Mesenchymal stem cell (in vitro differentiated cells and primary cell): ENCODE results near the gene SSH2. TPM values are rescaled to one million over a fixed set of nuclear protein-coding genes. Genes with fewer than 3 reads are reported as not detected.

ENCODE experiments used
- DNase-seq: peaks from one replicate; pipeline ENCODE4 v3.0.0-alpha.2; 2013
- H2AFZ ChIP-seq: one replicate; pipeline ENCODE4 v1.6.1; 2013; ENCODE audit warnings: low read depth, mild to moderate bottlenecking, control low read depth, inconsistent platforms, low read length, moderate library complexity
- H2AK5ac ChIP-seq: 2 replicates; pipeline ENCODE4 v1.6.1; 2013; ENCODE audit warnings: low read length, moderate library complexity, mild to moderate bottlenecking, inconsistent platforms; ENCODE audit not compliant: severe bottlenecking
- H2BK120ac ChIP-seq: one replicate; pipeline ENCODE4 v1.6.1; 2013; ENCODE audit warnings: low read depth, mild to moderate bottlenecking, inconsistent platforms, low read length, moderate library complexity
- H2BK12ac ChIP-seq, 2 experiments: one replicate each; pipeline ENCODE4 v1.6.1; 2013; ENCODE audit warnings: inconsistent platforms in 2 of 2, low read length in 2 of 2, mild to moderate bottlenecking in 2 of 2, moderate library complexity in 2 of 2, control low read depth in 1 of 2
- H2BK15ac ChIP-seq: one replicate; pipeline ENCODE4 v1.6.1; 2013; ENCODE audit warnings: mild to moderate bottlenecking, low read depth, inconsistent platforms; ENCODE audit not compliant: poor library complexity, severe bottlenecking
- H2BK5ac ChIP-seq: 2 replicates; pipeline ENCODE4 v1.6.1; 2013; ENCODE audit warnings: low read depth, mild to moderate bottlenecking, low read length, control low read depth, inconsistent platforms; ENCODE audit not compliant: poor library complexity, severe bottlenecking
- H3K14ac ChIP-seq, 2 experiments: one replicate each; pipeline ENCODE4 v1.6.1; 2013; ENCODE audit warnings: inconsistent platforms in 2 of 2, low read length in 2 of 2, control low read depth in 1 of 2, mild to moderate bottlenecking in 1 of 2, moderate library complexity in 1 of 2
- H3K18ac ChIP-seq, 2 experiments: one replicate each; pipeline ENCODE4 v1.6.1; 2013; ENCODE audit warnings: inconsistent platforms in 2 of 2, low read length in 2 of 2, control low read depth in 1 of 2, low read depth in 1 of 2, mild to moderate bottlenecking in 1 of 2
- H3K23ac ChIP-seq, 2 experiments: one replicate each; pipeline ENCODE4 v1.6.1; 2013; ENCODE audit warnings: inconsistent platforms in 2 of 2, low read length in 2 of 2, mild to moderate bottlenecking in 2 of 2, moderate library complexity in 2 of 2, control low read depth in 1 of 2
- H3K27ac ChIP-seq: 2 replicates; pipeline ENCODE4 v1.5.1; 2013; ENCODE audit warnings: mild to moderate bottlenecking, moderate library complexity, low read length, control low read depth, inconsistent platforms; ENCODE audit not compliant: poor library complexity, severe bottlenecking
- H3K27me3 ChIP-seq, 2 experiments: 2 replicates each; pipeline versions ENCODE4 v1.6.1 to v1.7.0; 2013; ENCODE audit warnings: low read length in 2 of 2, mild to moderate bottlenecking in 2 of 2, moderate library complexity in 2 of 2, control low read depth in 1 of 2, inconsistent platforms in 1 of 2; ENCODE audit not compliant: control insufficient read depth in 1 of 2, insufficient read depth in 1 of 2
- H3K36me3 ChIP-seq, 2 experiments: 2 replicates each; pipeline versions ENCODE4 v1.6.1 to v1.7.0; 2013; ENCODE audit warnings: low read length in 2 of 2, control low read depth in 1 of 2, inconsistent platforms in 1 of 2, low read depth in 1 of 2, mild to moderate bottlenecking in 1 of 2; ENCODE audit not compliant: insufficient read depth in 2 of 2, control insufficient read depth in 1 of 2
- H3K4ac ChIP-seq, 2 experiments: one replicate each; pipeline ENCODE4 v1.6.1; 2013; ENCODE audit warnings: inconsistent platforms in 2 of 2, low read length in 2 of 2, mild to moderate bottlenecking in 2 of 2, moderate library complexity in 2 of 2, control low read depth in 1 of 2, low read depth in 1 of 2
- H3K4me1 ChIP-seq: 2 replicates; pipeline ENCODE4 v1.6.1; 2013; ENCODE audit warnings: low read depth, low read length, control low read depth; ENCODE audit not compliant: control insufficient read depth, insufficient read depth
- H3K4me2 ChIP-seq: 2 replicates; pipeline ENCODE4 v1.6.1; 2013; ENCODE audit warnings: low read length, mild to moderate bottlenecking, inconsistent platforms; ENCODE audit not compliant: poor library complexity, severe bottlenecking
- H3K4me3 ChIP-seq, 2 experiments: 2 replicates each; pipeline versions ENCODE4 v1.5.1 to v1.7.0; 2013; ENCODE audit warnings: low read length in 2 of 2, mild to moderate bottlenecking in 2 of 2, control low read depth in 1 of 2, low read depth in 1 of 2; ENCODE audit not compliant: insufficient read depth in 1 of 2
- H3K79me1 ChIP-seq: replicated peaks from 2 replicates; pipeline ENCODE4 v1.6.1; 2013; ENCODE audit warnings: mild to moderate bottlenecking, control low read depth, low read length, inconsistent platforms; ENCODE audit not compliant: poor library complexity, severe bottlenecking
- H3K9ac ChIP-seq: 2 replicates; pipeline ENCODE4 v1.7.0; 2013; ENCODE audit warnings: mild to moderate bottlenecking, low read length, moderate library complexity
- H3K9me3 ChIP-seq: 2 replicates; pipeline ENCODE4 v1.7.0; 2013; ENCODE audit warnings: mild to moderate bottlenecking, low read length; ENCODE audit not compliant: control insufficient read depth
- H4K8ac ChIP-seq: one replicate; pipeline ENCODE4 v1.6.1; 2013; ENCODE audit warnings: inconsistent platforms, mild to moderate bottlenecking, low read length, moderate library complexity
- H4K91ac ChIP-seq: one replicate; pipeline ENCODE4 v1.6.1; 2013; ENCODE audit warnings: mild to moderate bottlenecking, low read length, inconsistent platforms
- WGBS: methylation state at CpG from one replicate; pipeline ENCODE4 v1.1.7; 2013; ENCODE audit warnings: mixed read lengths; 5-methylcytosine and 5-hydroxymethylcytosine counted together
- small RNA-seq: library from polyadenylated mRNA; stranded (forward); fragments of <200 nt; extraction: miRNeasy Mini kit (QIAGEN cat#:217004); gene quantifications from one replicate; pipeline ENCODE3, GENCODE V24; 2013; ENCODE audit warnings: low read depth

SSH2 gene

GRCh38 chr17:29577001-29577370 is 353.0 kb downstream of the SSH2 start:
- peaks cover 21% of the 10 kb centered on the region for H3K4me1 ChIP-seq
- no peak overlapping the region for H2AFZ ChIP-seq
- no peak overlapping the region for H3K4ac ChIP-seq
- peaks cover 42% of the 10 kb centered on the region for H3K79me1 ChIP-seq
- H2BK5ac ChIP-seq, result no peak overlapping the region
- WGBS, result over 99% methylated on average over 9 of the region's 9 CpGs
- H3K27me3 ChIP-seq, result no peaks in the 10 kb centered on the region
- no peak overlapping the region for H3K18ac ChIP-seq
- H2AK5ac ChIP-seq, result no peak overlapping the region
- H4K91ac ChIP-seq, result no peak overlapping the region
- no peak overlapping the region for H3K9ac ChIP-seq
- H3K36me3 ChIP-seq, result peaks cover 84 to 97% of the 10 kb centered on the region in 2 experiments
- no peaks in the 10 kb centered on the region for H3K9me3 ChIP-seq
- no peak for DNase-seq
- H4K8ac ChIP-seq, result no peak overlapping the region
- no peak overlapping the region for H2BK15ac ChIP-seq
- no peak overlapping the region for H3K14ac ChIP-seq
- H2BK120ac ChIP-seq, result no peak overlapping the region
- no peak overlapping the region for H3K4me3 ChIP-seq
- no peak overlapping the region for H3K27ac ChIP-seq
- no peak overlapping the region for H2BK12ac ChIP-seq
- no peak overlapping the region for H3K23ac ChIP-seq
- no peak overlapping the region for H3K4me2 ChIP-seq

GRCh38 chr17:29576214-29577000 is 353.6 kb downstream of the SSH2 start:
- Histone ChIP-seq H3K9ac (no peak overlapping the region), H3K4me3 (no peak overlapping the region), H3K14ac (no peak overlapping the region), H2BK15ac (no peak overlapping the region), H3K27ac (no peak overlapping the region), H2BK5ac (no peak overlapping the region), H3K4me2 (no peak overlapping the region), H2AK5ac (no peak overlapping the region), H2BK12ac (no peak overlapping the region), H2AFZ (no peak overlapping the region), H3K18ac (no peak overlapping the region), H3K27me3 (no peaks in the 10 kb centered on the region), H3K9me3 (no peaks in the 10 kb centered on the region), H3K36me3 (peaks cover 85 to 97% of the 10 kb centered on the region in 2 experiments), H2BK120ac (no peak overlapping the region), H4K91ac (no peak overlapping the region), H3K79me1 (peaks cover 37% of the 10 kb centered on the region), H3K4ac (no peak overlapping the region), H3K23ac (no peak overlapping the region), H4K8ac (no peak overlapping the region), H3K4me1 (peaks cover 20% of the 10 kb centered on the region)
- no peak for DNase-seq
- 97% methylated on average over 35 of the region's 37 CpGs for WGBS

Small RNA genes lying within 50 kb of the gene (small RNA-seq; reads per million reads assigned to genes)
- gene RF00156 (not detected), gene RF01210 (not detected), gene RNU6-920P (not detected)
